GM10266 (cell line): Measurements from ENCODE around the gene GATAD2B.

Experiments used
- DNase-seq: peaks from one replicate; pipeline ENCODE4 v3.0.0; 2012; ENCODE audit errors: extremely low spot score
- CTCF ChIP-seq: IDR thresholded peaks from 2 replicates; pipeline ENCODE4 v1.5.1; 2012; ENCODE audit warnings: mild to moderate bottlenecking, low read depth; ENCODE audit not compliant: control insufficient read depth, insufficient read depth; ENCODE audit errors: missing control alignments

Gene GATAD2B

GRCh38 chr1:153799016-153799415 lies 123.8 kb downstream of the GATAD2B start:
- TF ChIP-seq CTCF: no peak
- no peak for DNase-seq

DNA sequence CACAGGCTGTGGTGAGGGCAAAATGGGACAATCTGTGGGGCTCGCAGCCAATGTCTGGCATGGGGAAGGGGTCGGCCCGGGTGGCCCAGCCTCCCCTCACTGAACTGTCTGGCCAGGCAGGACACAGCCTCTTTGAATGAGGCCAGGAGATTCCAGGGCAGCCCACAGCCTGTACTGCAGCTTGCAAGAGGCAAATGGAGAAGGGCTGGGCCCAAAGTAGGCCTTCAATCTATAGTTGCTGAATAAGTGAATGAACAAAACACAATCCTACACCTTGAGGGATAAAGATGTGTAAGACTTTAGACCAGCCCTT lies 124.3 kb downstream of the GATAD2B start:
- DNase-seq: no peak
- TF ChIP-seq CTCF: no peak

DNA sequence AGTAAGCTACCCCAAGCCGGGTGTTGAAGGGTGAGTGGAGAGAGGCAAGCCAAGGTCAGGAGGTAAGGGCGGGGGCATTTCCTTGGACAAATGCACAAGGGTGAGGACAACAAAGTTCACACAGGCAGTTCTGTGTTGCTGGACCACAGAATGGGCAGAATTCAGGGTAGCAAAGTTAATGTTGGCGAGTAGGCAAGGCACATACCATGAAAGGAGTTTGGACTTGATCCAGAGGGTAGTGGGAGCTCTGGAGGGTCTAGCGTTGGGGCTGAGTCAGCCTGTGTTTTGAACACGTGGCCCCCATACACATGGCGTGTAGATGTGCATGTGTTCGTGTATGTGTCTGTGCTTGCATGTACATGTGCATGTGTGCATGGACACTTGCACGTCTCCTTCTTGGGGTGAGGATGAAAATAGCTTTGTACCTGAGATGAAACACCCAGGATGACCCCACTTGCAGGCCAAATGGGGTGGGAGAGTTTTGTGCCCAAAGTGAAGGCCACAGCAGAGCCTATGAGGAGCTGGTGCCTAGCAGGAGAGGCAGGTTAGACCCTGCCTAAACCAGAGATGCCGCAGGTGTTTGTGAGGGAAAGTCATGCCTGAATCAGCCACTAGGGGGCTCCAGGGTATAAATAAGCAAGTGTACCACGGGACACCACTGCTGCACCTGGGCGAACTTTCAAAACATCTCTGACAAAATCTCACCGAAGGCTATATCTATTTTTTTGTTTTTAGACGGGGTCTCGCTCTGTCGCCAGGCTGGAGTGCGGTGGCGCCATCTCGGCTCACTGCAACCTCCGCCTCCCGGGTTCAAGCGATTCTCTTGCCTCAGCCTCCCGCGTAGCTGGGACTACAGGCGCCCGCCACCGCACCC lies 125.7 kb downstream of the GATAD2B start:
- peak; percentile 75 for TF ChIP-seq CTCF
- peak; percentile 91 for DNase-seq

- no peak for DNase-seq
- no peak for TF ChIP-seq CTCF
Measured at GRCh38 chr1:153795934-153796785, 126.6 kb downstream of the GATAD2B start.

- no peak for DNase-seq
Measured at GRCh38 chr1:153795330-153795837, 127.4 kb downstream of the GATAD2B start.

GRCh38 chr1:153794624-153795329 lies 128.0 kb downstream of the GATAD2B start:
- DNase-seq: no peak
- no peak for TF ChIP-seq CTCF

More at GRCh38 chr1:153795330-153795837, 127.4 kb downstream of the GATAD2B start:
- TF ChIP-seq CTCF: no peak
